Measurements from ENCODE around the gene AHDC1.

GRCh38 chr1:27600498-27601175 lies 3.3 kb downstream of the AHDC1 start:
- TF ChIP-seq EZH2phosphoT487 (IDR thresholded peaks at IDR 0.05; ENCODE audit: borderline replicate concordance, low read depth, low read length) (no peak), CTCF (conservative IDR thresholded peaks at IDR 0.05; ENCODE audit: low read length) (peak; percentile 43)
